Tibial nerve (tissue), 4 donors: Measurements from ENCODE around the gene GPR78.

Experiments used
- CTCF ChIP-seq, 5 experiments: fragments of 200-600 bp in 3 of 5; fragments of 450-650 bp in 2 of 5; sonication (generic) in 3 of 5; IDR thresholded peaks; one replicate each; pipeline ENCODE4 v1.5.1; 2016 to 2019; ENCODE audit warnings: antibody characterized with exemption in 5 of 5, mild to moderate bottlenecking in 3 of 5, moderate library complexity in 2 of 5
- EP300 ChIP-seq, 2 donors: sonication (generic); formaldehyde crosslinking; IDR thresholded peaks; one replicate each; pipeline ENCODE4 v1.6.1; 2017; ENCODE audit warnings: antibody characterized with exemption in 2 of 2, mild to moderate bottlenecking in 1 of 2
- POLR2A ChIP-seq, 2 donors: fragments of 450-650 bp; IDR thresholded peaks; one replicate each; pipeline ENCODE4 v1.6.1; 2017; ENCODE audit warnings: antibody characterized with exemption in 2 of 2, mild to moderate bottlenecking in 2 of 2, moderate library complexity in 2 of 2

DNA sequence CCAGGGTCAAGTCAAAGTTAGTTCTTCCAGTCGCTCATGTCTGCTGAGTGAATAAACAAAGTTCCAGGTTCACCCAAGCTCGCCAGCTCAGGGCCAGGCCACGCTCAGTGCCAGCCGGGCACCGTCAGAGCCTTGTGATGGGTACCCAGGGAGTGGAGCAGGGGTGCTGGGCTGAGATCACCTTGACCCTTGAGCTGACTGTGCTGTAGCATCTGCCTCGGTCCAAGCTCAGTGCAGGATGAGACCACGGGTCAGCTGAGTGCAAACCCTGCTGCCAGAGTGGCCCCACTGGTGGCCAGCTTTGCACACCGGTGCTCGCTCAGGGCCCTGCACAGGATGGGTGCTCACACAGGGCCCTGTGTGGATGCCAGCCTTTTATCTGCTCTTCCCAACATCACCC lies 16.7 kb downstream of the GPR78 start:
- TF ChIP-seq POLR2A (IDR thresholded peaks at IDR 0.05): no peak
- no peak for TF ChIP-seq CTCF (IDR thresholded peaks at IDR 0.05)
- TF ChIP-seq EP300 (IDR thresholded peaks at IDR 0.05): no peak
